Inflammatory macrophage treated with lipopolysaccharide for 1 hour (primary cell): ENCODE measurements around the gene METTL13.

ENCODE experiments used
- DNase-seq, 2 donors: peaks; one replicate each; pipeline ENCODE4 v3.0.0-alpha.2; 2020 to 2022

METTL13 gene, protein sequence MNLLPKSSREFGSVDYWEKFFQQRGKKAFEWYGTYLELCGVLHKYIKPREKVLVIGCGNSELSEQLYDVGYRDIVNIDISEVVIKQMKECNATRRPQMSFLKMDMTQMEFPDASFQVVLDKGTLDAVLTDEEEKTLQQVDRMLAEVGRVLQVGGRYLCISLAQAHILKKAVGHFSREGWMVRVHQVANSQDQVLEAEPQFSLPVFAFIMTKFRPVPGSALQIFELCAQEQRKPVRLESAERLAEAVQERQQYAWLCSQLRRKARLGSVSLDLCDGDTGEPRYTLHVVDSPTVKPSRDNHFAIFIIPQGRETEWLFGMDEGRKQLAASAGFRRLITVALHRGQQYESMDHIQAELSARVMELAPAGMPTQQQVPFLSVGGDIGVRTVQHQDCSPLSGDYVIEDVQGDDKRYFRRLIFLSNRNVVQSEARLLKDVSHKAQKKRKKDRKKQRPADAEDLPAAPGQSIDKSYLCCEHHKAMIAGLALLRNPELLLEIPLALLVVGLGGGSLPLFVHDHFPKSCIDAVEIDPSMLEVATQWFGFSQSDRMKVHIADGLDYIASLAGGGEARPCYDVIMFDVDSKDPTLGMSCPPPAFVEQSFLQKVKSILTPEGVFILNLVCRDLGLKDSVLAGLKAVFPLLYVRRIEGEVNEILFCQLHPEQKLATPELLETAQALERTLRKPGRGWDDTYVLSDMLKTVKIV

DNA sequence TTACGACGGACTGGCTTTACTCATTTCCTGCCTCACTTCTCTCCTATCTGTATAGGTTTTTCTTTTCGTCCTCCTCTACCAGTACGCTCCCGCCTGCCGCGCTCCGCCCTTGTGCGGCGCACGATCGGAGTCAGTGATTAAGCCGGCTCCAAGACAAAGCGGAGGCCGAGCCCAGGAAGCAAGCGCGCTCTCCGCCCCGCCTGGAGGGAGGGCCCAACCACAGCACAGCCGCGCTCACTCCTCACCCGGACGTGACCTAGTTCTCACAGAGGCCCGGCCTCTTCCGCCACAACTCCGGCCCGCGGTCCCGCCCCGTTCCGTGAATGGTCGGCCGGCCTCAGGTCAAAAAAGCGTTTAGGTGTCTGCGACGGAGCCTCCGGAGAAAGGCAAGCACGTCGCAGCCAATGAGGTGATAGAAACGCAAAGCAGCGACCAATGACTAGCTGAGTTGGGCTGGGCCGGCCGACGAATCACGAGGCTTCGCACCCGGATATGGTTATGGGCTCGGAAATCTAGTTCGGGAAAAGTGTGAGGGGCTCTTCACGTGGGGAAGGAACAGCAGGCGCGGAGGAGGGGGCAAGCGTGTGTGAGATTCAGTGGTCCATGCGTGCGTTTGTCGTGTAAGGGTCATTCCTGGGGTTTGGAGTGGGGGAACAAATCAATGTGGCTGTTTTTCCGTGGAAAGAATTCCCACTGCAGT is at the start of gene METTL13:
METTL13 (plus strand) TSS at position 485 of the 700 bp plus-strand sequence. CDS start 308 bp downstream, outside the sequence.
- peak; percentile 98 to 99 for DNase-seq

DNA sequence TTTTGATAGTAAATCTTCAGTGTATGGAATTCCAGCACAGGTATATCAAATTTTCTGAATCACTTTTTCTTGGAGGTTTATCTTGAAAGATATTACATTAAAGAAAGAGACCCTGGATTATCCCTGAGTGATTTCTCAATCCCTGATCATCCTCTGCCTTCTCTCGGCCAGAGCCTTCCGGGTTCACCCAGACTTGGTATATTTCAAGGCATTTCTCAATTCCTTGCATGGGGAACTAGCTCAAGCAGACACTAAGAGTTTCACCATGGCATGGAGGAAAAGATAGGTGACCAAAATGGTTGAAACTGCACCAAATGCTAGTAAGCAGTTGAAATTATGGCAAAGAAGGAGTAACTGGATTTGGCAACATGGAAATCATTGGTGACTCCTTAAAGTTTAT is 45.3 kb upstream of the METTL13 start:
- peak; percentile 60 to 69 for DNase-seq

DNA sequence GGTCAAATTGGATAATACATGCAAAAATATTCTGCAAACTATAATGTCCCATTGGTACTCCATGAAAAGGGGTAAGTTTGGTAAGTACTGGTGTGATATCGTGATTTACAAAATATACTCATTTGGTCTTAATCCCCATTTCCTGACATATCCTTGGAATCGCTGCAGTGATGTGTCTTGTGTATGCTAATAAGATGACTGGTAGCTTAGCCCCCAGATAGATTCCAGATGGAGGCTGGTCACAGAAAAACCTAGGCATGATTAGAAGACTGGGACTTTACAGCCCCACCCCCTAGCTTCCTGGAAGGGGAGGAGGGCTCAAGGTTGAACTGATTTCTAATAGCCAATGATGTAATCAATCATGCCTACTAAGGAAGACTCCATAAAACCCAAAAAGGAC is 42.5 kb upstream of the METTL13 start:
- no peak for DNase-seq

DNA sequence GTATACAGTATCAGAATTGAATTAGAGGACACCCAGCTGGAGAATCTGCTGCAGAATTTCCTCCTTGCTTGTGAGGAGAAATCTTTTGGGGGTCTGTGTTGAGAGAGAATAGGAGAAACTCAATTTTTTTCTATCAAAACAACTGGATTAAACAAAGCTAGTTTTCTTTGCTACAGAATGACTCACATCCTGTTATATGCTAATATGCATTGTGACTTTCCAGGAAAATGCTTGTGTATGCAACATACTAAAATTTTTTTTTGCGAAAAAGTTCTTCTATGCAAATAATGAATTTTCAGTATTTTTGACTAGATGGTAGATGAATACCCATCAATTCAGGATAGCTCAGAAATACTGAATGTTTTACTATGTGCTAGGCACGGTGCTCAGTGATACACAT is 41.8 kb upstream of the METTL13 start:
- DNase-seq: peak; percentile 47 to 70

DNA sequence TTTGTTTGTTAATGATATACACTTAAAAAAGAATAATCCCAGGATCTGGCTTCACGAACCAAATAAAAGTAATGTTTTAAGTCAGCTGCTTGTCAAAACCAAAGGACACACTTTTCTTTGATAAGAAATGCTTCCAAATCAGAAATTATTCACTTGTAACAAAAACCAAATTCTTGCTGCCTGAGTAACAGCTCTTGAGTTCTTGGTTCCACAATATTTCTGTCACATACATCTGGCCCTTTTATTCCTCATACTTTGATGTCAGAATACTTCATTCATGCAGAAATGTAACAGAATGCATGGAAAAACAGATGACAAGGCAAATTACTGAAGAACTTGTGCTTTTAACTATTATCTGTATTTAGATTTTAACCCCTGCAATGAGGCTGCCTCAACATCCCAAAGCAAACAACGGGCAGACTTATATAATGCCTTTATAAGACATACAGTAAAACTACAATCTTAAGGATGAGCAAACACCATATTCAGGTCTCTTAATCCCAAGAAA is 41.0 kb upstream of the METTL13 start:
- DNase-seq: no peak

DNA sequence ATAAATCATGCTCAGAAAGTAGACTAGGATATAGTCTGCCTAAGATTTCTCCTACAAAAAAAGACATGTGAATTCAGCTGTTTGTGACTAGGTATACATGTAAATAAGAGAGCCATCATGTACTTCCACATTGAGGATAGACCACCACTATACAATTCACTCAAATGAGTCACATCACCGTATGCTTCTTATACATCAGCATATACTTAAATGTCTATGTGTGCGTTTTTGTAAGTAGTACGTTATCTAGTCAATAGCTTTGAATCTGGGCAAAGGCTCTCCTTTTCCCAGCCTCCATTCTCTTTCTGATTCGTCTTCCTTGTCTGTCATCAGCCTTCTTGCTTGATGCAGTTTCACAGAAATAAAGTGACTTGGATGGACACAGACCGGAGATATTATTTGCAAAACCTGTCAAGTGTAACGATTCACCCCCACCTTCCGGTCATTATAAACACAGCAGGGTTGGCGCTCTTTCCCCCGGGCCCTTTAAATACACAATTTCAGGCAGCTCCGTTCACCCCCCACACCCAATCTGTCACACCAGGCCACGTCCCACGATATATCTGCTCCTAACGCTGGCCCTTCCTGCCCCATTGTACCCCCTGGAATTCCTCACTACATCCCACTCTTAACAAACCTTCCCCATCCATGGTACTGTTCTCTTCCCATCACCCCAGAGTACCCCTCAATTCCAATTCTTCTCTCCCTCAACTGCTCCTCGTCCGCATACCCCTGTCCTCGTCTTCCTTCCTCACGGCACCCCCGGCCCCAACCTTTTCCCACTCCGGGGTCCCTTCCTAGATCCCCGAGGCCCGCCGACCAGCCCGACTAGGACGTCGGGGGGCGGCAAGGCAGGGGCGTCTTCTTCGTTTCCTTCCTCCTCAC is 40.2 kb upstream of the METTL13 start:
- DNase-seq: peak; percentile 36 to 52

DNA sequence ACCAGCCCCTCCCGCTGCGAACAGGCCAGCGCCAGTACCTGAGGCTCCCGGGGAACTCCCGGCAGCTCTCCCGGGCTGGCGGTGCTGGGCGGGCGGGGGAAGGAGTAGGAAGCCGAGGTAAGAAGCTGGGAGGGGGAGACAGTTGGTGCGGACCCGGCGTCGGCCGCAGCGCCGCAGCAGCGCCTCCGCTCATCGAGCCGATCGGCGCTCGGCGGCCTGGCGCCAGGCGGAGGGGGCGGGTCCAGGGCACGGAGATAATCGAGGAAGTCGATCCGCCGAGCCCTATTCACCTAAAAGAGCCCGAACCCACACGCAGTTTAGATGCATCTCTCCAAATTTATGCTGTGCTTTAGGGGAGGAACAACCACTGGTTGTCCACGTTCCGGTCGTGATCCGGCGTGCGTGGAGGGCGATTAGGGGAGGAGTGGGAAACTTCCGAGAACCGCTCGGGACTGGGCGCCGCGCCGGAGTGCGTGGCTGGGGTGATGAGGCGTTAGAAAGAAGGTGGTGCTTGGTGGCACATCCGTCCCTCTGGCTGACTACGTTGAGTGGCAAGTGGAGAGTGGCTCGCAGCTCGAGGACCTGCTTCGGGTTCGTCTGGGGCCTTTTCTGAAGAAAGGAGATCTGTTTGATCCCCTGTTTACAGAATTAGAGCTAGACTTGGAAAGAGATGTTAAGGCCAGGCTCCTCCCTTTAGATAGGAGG is 39.4 kb upstream of the METTL13 start, which contains the start of gene VAMP4:
VAMP4 (minus strand) TSS at position 194 of the 705 bp plus-strand sequence. CDS start 3,651 bp downstream, outside the sequence.
- DNase-seq: peak; percentile 74 to 76

DNA sequence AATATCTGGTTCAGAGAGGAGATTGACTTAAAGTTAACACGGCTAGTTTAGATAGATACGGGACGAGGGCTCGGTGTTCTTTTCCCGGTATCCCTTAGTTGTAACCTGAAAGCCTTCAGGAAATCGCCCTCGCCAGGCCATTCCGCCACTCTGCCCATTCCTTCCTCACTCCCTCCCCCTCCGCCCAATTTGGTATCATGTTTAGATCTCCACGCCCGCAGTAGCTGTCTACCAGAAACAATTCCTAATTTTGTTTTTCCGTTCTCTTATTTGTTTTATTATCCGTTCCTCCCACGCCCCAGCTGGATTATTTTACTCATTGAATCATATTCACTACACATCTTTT is 38.9 kb upstream of the METTL13 start:
- peak in 1 of 2 donors; percentile 33 for DNase-seq

DNA sequence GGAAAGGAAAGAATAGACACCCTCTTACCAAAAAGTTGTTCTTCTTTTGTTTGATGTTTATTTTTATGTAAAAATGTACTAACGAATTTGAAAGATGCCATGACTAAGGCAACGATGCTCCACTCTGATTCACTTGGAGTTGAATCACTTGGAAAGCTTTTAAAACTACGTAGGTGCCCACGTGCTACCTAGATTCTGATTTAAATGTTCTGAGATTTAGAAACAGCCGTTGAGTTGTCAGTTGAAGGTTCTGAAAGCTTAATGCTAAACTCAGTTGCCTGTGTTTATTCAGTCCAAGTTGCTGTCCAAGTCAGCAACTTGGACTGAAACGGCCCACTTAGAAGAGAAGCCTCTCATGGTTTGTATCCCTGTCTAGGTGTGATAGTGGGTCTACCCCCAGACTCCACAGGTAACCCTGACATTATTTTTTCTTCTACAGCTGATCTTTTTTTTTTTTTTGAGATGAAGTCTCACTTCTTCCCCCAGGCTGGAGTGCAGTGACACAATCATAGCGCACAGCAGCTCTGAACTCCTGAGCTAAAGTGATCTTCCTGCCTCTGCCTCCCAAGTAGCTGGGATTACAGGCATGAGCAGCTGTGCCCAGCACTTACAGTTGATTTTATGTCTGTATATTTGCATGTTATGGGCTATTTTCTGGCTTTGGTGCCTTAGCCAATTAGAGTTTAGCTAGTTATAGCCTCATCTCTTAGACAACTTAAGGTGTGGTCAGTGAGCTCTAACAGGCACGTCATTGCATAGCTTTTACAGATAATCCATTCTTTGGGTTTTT is 38.2 kb upstream of the METTL13 start:
- DNase-seq: peak; percentile 27 to 59

DNA sequence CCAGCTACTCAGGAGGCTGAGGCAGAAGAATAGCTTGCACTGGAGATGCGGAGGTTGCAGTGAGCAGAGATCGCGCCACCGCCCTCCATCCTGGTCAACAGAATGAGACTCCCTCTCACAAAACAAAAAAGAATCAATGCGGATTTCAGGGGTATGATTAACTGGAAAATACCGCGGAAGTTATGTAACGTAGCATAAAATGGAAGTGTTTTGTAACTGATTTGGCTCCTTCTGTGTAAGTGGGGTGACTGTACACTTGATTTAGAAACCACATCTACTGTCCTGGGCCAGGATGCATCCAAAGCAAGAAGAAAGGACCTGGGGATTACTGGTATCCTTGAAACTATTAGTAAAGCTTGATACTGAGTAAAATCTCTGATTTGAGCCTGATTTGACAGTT is 36.5 kb upstream of the METTL13 start:
- peak; percentile 74 to 87 for DNase-seq

DNA sequence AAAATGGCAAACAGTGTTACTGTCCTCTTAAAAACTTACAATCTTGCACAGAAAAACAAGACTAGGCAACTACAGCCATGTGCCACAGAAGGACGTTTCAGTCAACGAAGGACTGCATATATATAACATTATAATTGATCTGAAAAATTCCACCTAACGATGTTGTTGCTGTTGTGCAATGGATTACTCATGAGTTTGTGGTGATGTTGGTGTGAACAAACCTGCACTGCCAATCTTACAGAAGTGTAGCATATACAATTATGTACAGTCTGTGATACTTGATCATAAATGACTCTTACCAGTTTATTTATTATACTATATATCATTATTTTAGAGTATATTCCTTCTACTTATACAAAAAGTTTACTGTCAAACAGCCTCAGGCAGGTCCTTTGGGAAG is 32.8 kb upstream of the METTL13 start:
- no peak for DNase-seq

DNA sequence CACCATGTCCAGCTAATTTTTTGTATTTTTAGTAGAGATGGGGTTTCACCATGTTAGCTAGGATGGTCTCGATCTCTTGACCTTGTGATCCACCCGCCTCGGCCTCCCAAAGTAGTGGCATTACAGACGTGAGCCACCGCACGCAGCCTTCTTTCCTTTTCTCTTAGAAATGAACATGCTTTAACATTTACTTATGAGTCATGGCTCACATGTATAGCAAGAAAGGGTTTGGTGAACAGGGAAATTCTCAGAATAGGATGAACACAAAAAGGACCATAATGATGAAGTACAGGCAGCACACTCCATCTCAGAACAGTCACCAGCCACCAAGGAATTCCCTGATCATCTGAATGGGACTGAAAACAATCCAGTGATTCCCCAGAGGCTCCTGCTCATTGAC is 30.2 kb upstream of the METTL13 start:
- DNase-seq: peak; percentile 9 to 40

DNA sequence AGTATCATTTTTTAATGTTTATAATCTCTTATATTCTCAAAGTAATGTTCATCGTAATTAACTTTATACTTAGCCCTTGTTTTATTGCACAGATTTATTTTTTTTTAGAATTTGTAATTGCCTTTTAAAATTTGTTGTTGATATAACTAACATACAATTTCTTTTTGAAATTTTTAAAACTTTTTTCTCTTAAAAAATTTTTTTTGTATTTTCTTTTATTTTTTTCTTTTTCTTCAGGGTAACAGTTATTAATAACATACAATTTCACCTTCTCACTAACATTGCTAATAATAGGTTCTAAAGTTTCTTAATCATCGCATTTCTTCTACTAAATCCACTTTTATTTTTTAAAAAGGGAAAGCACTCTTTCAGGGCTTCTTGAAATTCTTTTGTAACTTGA is 28.3 kb upstream of the METTL13 start:
- no peak for DNase-seq

DNA sequence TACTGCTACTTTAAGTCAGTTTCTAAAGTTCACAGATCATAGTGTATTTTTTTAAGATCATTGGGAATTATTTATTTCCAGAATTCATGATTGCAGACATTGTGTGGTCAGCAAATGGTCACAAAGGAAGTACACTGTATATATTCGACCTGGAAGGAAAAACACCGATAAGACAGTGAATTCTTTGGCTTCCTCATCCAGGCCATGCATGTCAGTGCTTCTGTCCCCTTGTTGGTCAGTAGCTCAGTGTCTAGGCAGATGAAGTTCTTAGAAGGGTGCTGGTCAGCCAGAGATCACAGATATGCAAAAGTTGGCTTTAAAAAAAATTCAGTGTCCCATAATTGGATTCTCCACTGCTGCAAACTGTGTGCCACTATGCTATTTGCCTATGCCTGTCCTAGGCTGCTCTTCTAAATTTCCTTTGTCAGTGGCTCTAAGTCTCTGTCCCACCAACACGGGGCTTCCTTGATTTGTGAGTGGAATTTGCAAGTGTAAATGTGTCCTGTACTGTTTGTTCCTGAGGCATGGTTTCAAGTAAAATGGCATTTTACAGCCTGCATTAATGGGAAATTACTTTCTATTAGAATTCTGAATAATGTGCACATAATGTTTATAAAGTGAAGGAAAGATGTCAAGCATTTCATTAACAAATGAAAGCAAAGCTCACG is 27.6 kb upstream of the METTL13 start:
- DNase-seq: no peak

DNA sequence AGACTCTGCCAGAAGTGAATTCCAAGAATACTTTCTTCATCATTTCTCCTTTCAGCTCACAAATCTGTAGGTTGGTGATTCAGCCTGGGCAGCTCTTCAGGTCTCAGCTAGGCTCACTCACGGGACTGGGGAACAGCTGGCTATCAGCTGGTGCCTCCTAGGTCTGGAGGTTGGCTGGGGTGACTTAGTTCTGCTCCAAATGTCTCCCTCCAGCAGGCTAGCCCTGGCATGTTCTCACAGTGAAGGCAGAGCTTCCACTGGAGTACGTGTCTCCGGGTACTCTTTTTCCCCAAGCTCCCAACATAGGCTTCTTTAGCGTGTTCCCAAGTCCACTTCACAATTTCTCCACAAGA is 27.1 kb upstream of the METTL13 start:
- DNase-seq: peak in 1 of 2 donors; percentile 37

DNA sequence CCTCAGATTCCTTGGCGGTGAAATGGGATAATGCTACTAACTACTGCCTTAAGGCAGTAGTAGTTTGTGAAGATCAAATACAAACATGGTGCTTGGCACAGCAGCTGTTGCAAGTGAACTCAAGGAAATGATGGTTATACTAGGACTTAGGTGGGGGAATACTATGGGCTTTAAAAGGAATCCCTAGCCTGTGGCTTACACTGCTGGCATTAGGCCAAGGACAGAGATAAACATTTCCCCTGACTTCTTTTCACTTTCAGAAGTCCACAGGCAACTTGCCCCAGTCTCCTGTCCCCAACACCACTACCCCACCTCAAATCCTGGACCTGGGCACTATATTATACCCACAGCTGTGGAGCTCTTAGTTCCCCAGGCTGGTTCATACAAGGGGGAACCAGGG is 26.5 kb upstream of the METTL13 start:
- no peak for DNase-seq

DNA sequence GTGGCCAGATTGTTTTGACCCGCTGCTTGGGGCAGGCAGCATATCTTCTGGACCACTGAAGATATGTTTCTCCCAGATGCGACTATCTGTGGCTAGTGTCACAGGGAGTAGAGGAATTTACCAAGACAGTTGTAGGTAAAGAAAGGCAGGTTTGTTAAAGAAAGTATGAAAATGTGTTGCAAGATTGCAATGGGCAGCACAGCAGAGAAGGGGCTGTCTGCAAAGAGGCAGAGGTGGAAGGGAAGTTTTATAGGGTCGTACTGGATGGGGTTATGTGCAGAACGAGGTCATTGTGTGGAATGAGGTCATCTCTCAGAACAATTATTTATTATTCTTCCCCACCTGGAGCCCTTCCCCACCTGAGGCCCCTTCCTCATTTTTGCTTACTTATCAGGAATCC is 24.6 kb upstream of the METTL13 start:
- DNase-seq: no peak

DNA sequence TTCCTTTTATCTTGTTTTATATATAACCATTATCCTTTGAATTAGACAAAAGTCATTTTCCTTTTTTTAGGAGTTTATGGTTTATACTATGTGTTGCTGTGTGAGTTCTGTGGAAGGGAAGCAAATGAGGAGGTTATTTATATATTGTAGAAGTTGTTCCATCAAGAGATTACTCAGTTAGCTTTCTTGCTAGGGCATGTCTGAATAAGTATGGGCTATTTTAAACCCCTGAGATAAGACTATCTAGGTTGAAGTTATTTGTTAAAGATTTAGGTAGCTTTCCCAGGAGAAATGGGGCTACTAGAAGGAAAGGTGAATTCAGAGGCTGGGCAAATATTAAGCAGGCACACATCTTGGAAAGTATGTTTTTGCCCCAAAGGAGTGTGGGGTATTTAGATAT is 23.4 kb upstream of the METTL13 start:
- DNase-seq: no peak

DNA sequence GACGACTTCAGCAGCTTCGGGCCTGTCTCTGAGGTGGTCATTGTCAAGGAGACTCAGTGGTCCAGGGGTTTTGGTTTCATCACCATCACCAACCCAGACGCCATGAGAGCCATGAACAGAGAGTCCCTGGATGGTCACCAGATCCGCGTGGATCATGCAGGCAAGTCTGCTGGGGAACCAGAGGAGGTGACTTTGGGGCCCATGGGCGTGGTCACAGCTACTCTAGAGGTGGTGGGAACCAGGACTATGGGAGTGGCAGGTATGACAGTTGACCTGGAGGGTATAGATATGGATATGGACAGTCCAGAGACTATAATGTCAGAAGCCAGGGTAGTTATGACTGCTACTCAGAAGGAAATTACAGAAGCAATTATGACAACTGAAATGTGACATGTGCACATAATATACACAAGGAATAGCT is 19.3 kb upstream of the METTL13 start:
- no peak for DNase-seq

DNA sequence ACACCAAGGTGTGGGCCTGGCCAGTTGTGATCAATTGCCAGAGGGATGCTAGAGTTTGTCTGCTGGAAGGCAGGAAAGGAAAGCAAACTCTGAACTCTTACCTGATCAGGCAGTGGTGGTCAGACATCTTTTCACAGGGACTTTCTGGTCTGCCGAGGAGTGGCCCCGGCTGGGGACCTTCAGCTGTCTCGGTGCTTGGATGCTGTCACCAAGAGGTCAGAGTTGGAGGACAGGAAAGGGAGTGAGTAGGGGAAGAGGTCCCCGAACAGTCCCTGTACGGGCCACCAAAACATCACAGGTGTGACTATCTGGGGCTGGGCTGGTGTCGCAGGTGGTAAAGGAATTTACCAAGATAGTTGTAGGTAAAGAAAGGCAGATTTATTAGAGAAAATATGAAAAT is 17.7 kb upstream of the METTL13 start:
- DNase-seq: no peak
